NCI-H2171 treated with DMSO at 0.1 percent for 48 hours (cell line): ENCODE measurements around the gene OAT.
A peak's percentile ranks its signal among the peaks of the same experiment; 100 is the strongest.
"Not testable (repeated sequence)": the region's sequence is repeated elsewhere in the genome, so short reads cannot be mapped to it uniquely, and the experiment has no call there.

Experiments
- DNase-seq: peaks from one replicate; lab custom pipeline; 2025; lab: John Stamatoyannopoulos, UW

Gene OAT

DNA sequence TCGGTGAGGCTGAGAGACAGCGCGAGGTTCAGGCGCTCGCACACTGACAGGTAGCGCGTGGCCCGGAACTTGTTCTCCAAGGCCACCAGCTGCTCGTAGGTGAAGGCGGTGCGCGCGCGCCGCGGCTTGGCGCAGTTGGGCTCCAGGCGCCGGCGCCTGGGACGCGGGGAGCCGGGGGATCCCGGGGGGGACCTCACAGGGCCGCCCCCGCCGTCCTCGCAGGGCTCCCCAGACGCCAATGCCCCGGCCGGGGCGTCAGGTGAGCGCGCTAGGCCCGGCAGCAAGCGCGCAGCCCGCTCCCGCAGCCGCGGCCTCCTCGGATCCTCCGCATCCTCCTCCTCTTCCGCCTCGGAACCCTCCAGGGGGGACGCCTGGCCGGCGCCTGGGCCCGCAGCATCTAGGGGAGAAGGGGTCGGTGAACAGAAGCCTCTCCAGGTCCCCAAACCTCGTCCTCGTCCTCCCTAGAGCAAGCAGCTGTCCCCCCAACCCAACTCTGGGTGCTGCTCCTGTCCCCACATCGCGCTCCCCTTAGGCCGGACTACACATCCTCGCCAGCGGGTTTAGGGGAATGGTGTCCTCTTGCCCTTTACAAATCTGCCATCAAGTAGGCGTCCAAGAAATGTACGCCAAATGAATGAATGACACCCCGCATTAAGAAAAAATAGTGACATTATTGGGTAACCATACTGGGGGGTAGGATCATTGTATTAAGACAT, 29.2 kb upstream of the OAT start:
- no peak for DNase-seq

DNA sequence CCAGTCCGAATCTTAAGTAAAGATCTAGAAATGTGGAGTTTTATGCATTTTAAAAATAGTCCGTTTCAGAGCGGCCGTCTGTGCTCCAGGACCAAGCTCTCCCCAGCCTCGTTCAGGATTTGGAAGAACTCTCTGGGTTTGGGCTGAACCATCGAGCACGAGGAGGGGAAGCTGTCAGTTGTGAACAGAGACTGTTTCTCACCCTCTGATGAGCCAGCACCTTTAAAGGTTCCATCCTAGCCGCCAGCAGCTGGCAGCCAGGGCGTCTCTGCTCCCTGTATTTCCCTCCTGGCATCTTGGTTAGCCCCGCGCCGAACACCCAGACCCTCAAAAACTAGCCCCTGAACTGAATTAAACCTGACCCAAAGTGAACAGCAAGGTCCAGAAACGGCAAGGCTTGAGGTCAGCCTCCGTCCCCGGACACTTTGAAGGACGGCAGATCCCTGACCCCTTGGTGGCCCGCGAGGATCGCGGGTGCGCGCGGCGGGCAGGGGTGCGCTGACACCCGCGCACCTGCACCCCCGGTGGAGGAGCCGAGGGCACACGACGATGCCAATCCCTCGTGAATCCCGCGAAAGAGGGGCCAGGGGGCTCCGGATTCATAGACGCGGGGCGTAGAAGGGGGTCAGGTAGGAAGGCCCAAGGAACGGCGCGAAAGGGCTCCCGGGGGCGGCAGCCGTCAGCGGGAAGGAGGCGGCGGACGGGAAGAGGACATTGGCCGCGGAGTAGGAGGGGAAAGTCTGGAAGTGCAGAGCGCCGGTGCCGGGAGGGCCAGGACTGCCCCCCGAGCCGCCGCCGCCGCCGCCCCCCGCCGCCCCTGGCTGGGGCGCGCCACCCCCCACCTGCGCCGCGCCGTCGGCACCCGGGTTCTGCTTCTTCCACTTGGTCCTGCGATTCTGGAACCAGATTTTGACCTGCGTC, 28.4 kb upstream of the OAT start:
- DNase-seq = no peak

DNA sequence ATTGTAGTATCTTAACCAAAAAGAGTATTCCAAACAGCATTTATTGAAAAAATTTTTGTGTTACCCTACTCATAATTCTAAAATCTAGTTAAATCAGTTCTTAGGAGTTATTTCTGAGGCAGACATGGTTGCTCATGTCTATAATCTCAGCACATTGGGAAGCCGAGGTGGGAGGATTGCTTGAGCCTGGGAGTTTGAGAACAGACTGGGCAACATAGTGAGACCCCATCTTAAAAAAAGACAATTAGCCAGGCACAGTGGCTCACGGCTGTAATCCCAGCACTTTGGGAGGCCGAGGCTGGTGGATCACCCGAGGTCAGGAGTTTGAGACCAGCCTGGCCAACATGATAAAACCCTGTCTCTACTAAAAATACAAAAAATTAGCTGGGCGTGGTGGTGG, 23.0 kb upstream of the OAT start:
- DNase-seq = not testable (repeated sequence)

DNA sequence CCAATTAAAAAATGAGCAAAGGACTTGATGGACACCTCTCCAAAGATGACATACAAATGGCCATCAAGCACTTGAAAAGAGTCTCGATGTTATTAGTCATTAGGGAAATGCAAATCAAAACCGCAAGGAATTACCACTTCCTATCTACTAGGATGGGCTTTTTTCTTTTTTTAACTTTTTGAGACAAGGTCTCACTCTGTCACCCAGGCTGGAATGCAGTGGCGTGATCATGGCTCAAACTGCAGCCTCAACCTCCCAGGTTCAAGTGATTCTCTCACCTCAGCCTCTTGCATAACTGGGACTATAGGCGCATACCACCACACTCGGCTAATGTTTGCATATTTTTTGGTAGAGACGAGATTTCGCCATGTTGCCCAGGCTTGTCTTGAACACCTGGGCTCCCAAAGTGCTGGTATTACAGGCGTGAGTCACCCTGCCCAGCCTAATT, 17.5 kb upstream of the OAT start:
- DNase-seq = no peak

DNA sequence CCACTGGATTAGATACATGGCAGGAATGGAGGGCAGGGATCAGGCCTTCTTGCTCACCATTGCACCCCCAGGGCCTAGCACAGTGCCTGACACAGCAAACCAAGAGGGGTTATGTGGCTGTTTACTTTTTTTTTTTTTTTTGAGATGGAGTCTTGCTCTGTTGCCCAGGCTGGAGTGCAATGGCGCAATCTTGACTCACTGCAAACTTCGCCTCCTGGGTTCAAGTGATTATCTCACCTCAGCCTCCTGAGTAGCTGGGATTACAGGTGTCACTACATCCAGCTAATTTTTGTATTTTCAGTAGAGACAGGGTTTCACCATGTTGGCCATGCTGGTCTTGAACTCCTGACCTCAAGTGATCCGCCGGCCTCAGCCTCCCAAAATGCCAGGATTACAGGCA, 17.0 kb upstream of the OAT start:
- DNase-seq = not testable (repeated sequence)

DNA sequence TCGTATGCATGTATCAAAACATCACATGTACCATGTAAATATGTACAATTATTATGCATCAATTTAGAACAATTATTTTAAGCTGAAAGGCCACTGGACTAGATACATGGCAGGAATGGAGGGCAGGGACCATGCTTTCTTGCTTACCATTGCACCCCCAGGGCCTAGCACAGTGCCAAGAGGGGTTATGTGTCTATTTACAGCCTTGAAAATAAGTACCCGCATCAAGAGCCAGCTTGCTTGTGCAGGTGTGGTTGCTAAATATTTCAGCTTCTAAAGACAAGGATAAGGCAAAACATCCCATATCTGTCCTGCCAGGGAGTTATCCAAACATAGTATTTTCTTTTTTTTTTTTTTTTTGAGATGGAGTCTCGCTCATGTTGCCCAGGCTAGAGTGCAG, 14.7 kb upstream of the OAT start:
- DNase-seq = no peak

DNA sequence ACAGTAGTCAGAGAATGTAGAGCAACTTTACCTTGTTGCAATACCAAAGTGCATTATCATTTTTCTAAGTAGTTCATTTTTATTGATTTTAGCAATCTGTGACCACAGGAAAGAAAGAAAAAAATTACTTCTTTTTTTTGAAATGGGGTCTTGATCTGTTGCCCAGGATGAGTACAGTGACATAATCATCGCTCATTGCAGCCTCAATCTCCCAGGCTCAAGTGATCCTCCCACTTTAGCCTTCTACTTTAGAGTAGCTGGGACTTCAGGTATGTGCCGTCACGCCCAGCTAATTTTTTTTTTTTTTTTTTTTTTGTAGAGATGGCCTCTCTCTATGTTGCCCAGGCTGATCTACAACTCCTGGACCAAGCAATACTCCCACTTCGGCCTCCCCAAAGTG, 11.4 kb upstream of the OAT start:
- DNase-seq = no peak

DNA sequence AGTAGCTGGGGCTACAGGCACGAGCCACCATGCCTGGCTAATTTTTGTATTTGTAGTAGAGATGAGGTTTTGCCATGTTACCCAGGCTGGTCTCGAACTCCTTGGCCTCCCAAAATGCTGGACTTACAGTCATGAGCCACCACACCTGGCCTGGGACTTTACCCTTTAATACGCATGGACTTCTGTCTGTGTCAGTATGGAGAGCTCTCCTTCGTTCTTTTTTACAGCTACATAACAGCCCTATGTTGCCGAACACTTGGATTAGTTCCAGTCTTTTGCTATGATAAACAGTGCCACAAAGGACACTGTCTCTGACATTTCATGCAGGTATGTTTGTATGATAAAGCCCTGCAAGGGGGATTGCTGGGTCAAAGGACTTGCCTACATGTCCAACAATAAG, 10.9 kb upstream of the OAT start:
- no peak for DNase-seq

DNA sequence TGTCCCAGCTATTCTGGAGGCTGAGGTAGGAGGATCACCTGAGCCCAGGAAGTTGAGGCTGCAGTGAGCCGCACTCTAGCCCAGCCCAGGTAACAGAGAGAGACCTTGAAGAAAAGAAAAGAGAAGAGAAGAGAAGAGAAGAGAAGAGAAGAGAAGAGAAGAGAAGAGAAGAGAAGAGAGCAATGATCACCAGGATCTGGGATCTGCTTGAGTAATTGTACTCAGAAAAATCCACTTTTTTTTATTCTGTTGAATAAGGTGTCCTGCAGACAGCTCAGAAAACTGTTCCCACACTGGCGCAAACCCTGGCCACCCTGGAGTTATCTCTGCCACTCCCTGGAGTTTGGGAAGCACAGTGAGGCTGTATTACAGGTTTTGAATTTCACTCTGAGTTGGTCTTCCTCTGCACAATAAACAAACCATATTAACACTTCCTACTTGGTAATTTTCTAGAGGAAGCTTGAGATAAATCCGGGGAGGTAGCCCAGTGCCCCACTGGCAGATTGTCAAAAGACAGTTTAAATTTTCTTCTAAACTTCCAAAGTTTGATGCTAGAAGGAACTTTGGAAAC, 9.6 kb upstream of the OAT start:
- no peak for DNase-seq

DNA sequence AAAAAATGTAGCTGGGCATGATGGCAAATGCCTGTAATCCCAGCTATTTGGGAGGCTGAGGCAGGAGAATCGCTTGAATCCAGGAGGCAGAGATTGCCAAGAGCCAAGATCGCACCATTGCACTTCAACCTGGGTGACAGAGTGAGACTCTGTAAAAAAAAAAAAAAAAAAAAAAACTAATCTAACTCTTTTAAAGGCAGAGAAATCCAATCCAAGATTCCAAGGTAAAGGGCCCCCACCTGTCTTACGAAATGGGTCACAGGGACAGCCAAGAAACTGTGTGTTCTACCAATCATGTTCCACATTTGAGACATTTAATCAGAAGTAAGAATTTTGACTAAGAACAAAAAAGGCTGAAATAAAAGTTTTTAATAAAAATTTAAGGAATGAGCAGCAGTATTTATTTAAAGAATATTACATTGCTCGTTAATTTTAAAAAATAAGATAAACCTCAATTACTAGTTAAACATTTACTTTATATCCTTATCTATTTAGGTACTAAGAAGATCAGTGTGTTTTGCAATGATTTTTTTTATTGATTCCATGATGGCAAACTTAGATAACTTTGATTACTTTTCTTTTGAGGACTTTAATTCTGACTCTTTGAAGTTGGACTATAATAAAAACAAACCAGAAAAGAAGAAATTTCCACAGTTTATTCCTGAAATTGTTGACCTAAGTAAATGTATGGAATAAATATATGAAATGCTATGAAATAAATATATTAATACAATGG, 6.7 kb upstream of the OAT start:
- no peak for DNase-seq

DNA sequence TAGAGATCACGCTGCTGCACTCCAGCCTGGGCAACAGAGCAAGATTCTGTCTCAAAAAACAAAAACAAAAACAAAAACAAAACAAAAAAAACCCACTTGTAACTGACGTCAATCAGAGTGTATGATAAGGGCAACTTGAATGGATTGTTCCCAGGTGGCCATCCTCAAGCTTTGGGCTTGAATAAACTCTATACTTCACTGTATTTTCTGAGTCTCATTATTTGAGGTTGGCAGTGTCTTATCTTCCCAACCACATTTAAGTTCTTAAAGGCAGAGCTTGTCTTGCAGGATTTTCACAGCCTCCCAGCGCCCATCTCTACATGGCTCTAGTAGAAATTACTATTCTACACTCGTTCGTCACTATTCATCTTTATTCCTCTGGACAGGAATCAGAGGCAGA, 5.1 kb upstream of the OAT start:
- no peak for DNase-seq

DNA sequence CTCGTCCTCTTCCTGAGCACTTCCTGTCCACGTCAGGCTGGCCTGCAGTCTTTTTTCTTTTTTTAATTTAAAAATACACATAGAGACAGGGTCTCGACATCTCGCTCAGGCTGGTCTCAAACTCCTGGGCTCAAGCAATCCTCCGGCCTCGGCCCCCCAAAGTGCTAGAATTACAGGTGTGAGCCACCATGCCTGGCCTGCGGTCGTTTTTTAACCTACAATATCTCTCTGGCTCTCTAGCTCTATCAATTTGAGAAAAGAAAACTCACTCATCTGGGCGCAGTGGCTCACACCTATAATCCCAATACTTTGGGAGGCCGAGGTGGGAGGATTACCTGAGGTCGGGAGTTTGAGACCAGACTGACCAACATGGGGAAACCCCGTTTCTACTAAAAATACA, 4.0 kb upstream of the OAT start:
- DNase-seq = no peak

DNA sequence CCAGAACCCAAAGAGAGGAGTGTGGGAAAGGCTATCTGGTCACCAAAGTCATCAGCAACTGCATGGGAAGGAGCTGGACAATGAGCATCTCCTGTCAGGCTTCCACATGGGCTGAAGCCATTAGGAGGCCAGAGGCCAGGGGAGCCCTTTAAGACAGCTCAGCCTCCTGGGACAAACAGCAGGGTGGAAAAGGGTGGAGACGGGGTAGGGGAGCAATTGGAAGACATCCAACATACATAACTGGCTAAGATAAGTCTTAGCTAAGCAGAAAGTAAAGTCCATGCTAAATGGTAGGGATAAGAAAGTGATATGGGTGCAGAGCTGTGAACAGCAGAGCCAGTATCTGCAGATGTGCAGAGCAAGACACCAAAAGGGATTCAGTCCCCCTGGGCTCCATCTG, 1.5 kb upstream of the OAT start:
- DNase-seq = no peak

DNA sequence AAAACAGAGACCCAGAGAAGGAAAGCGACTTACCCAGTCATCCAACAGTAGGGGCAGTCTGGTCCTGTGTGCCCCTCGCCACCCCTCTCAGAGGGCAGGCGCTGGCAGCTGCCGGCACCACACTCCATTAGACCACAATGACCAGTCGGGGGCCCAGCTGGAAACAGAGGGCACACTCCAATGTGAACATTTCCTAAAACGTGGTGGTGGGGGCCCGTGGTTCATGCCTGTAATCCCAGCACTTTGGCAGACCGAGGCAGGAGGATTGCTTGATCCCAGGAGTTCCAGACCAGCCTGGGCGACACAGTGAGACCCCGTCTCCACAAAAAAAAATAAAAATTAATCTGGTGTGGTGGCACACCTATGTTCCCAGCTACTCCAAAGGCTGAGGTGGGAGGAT, 912 bp upstream of the OAT start:
- no peak for DNase-seq

DNA sequence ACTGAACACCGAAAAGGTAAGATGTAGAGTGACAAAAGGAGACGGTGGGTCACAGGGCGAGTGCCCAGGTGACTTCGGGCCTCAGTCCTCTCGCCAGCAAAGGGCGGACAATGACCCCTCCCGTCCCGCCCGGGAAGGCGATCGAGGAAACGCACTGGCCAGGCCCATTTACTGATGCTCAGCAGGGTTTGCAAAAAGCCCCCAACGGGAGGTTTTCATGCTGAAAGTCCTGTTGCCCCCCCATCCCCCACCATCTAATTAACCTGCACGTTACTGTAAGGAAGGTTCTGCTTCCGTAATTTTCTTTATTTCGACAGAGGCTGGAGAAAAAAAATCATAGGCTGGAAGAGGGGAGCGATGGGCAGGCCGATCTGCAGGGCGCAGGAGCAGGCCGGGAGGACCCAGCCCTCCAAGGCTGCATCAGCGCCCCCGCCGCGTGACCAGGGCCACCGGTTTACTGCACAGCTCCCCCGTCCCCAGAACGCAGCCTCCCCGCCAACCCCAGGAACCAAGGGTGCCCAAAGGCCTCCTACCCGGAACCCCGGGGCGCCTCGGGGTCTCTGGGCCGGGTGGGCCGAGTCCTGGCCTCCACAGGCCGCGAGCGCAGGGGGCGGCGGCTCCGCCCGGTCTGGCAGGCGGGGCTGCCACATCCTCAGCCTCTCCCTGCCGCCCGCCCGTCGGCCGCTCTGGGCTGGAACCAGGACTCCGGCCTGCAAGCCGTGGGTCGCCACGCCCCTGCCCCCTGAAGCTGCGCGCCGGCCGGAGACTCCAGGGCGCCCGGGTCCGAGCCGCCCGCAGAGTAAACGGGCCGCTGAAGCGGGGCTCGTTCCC, 613 bp downstream of the OAT start:
- peak; percentile 17 for DNase-seq

DNA sequence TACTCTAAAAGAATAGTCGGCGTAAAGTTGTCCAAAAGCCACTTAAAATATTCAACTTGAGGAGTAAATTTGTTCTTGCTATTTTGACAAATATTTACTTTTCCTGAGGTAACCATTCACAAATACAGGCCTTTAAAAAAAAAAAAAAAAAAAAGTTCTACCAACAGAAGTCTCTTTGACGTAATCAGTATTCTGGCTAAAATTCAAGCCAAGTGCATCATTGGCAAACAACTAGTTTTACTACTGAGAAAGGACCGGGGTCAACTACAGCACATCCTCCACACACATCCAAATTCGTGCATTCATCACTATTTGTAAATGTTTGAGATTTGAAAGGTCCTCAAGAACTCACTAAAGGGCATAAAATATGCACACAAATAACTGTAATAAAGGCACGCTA, 2.0 kb downstream of the OAT start:
- no peak for DNase-seq

DNA sequence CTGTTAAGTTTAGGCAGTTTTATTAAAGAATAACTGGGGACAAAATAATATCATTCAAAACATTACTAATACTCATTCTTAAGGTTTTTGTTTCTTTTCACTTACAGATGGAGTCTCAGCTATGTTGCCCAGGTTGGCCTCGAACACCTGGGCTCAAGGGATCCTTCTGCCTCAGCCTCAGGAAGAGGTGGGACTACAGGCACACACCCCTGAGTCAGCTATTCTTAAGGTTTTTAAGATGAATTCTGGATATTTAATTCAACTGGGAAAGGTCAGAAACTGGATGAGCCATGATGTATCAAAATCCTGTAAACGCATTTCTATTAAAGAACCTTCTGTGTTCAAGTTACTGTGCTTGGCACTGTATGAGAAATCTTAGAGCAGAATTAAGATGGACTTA, 3.5 kb downstream of the OAT start:
- DNase-seq = no peak

DNA sequence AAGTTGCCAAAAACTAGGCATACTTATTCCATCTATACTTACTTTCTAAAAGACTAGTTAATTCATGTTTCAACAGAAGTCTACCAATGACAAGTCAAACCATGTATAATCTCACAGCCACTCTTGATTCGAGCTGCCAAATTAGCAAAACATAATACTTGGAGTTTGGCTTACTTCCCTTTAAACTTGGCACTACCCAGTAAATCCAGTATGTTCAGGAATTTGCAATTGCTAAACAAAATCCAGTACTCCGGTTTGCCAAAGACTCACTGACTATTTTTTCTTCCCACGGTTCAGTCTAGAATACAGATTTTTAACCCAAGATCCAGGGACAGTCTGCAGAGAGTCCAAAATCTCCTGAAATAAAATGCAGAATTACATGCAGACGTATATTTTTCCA, 4.6 kb downstream of the OAT start:
- DNase-seq = no peak

DNA sequence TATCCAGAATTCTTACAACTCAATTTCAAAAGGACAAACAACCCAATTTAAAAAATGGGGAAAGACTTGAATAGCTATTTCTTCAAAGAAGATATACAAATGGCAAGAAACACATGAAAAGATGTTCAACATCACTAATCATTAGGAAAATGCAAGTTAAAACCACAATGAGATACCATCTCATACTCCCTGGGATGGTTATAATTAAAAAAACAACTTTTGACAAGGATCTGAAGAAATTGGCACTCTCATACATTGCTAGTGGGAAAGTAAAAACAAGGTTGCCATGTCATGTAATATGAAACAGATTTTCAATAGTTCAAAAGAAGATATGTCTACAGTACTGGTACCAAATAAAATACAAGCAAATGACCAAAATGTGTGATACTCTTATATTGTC, 9.0 kb downstream of the OAT start:
- DNase-seq = no peak

DNA sequence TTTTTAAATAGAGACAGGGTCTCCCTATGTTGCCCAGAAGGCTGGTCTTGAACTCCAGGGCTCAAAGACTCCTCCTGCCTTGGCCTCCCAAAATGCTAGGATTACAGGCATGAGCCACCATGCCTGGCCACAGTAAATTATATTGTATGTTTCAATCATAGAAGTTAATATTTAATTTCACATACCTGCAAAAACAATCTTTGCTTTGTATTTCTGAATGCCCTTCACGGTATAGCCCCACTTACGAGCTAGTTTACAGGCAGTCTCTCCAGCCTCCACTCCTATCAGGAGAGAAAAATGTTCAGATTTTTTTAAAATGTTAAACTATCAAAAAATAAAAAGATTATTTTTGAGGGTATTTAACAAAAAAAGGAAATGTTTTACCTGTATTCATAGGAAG, 10.4 kb downstream of the OAT start:
- DNase-seq = no peak

DNA sequence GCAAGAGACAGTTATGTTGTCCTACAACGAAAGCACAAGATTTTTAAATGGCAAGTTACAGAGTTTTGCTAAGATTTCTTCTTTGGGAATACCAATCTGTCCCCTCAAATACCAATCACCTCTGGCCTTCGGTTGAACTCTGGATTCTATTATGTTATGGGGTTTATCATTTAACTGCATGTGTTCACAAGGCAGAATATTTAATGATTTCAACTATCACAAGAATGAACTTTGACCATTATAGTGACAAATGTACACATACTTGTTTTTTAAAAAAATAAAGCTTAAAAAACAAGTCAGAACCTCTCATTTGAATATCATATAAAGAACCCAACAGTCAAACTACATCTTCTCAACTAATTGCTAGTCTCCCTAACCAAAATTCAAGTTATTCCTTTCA, 11.3 kb downstream of the OAT start:
- DNase-seq = no peak

DNA sequence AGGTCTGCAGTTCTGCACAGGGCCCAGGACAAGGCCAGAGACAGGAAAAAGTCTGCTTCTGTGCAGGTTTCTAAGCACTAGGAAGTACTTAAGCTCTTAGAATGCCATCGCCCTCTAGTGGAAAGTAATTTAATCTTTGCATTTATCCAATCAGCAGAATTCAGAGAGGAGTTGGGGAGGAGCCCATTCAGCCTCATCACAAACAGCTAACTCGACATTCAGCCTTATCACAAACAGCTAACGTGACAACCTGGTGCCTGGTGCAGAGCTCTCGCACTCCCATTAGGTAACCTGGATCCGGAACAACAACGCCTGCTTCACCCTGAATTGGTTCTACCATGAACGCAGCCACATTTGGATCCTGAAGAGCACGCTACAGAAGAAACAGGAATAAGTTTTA, 15.2 kb downstream of the OAT start:
- peak; percentile 71 for DNase-seq
